H9 (cell line): Measurements from ENCODE around the gene UGT1A6. TPM values are rescaled to one million over a fixed set of nuclear protein-coding genes. Genes with fewer than 3 reads are reported as not detected.

Source experiments
- DNase-seq: peaks from one replicate; pipeline ENCODE4 v3.0.0-alpha.2; 2017
- H2AFZ ChIP-seq: one replicate; pipeline ENCODE4 v1.6.1; 2013; ENCODE audit warnings: mild to moderate bottlenecking, low read length, control low read depth, moderate library complexity
- H2AK5ac ChIP-seq: 2 replicates; pipeline ENCODE4 v1.6.1; 2013; ENCODE audit warnings: low read length, control low read depth, mixed read lengths; ENCODE audit not compliant: insufficient read length
- H2BK120ac ChIP-seq: one replicate; pipeline ENCODE4 v1.6.1; 2013; ENCODE audit warnings: low read depth, mild to moderate bottlenecking, low read length, control low read depth, inconsistent platforms; ENCODE audit not compliant: poor library complexity, severe bottlenecking
- H2BK12ac ChIP-seq: 2 replicates; pipeline ENCODE4 v1.6.1; 2013; ENCODE audit warnings: low read length, control low read depth, mixed read lengths, low read depth; ENCODE audit not compliant: insufficient read length
- H2BK15ac ChIP-seq: 2 replicates; pipeline ENCODE4 v1.6.1; 2013; ENCODE audit warnings: low read depth, low read length, control low read depth
- H2BK20ac ChIP-seq: one replicate; pipeline ENCODE4 v1.6.1; 2013; ENCODE audit warnings: low read depth, mild to moderate bottlenecking, low read length, control low read depth, inconsistent platforms; ENCODE audit not compliant: poor library complexity, severe bottlenecking
- H2BK5ac ChIP-seq: 2 replicates; pipeline ENCODE4 v1.6.1; 2013; ENCODE audit warnings: low read length, control low read depth, mixed read lengths; ENCODE audit not compliant: insufficient read length
- H3K14ac ChIP-seq: 2 replicates; pipeline ENCODE4 v1.6.1; 2013; ENCODE audit warnings: low read length, control low read depth; ENCODE audit not compliant: insufficient read depth
- H3K18ac ChIP-seq: 2 replicates; pipeline ENCODE4 v1.6.1; 2013; ENCODE audit warnings: low read depth, mild to moderate bottlenecking, mixed read lengths, low read length, control low read depth; ENCODE audit not compliant: insufficient read length
- H3K23ac ChIP-seq: 2 replicates; pipeline ENCODE4 v1.6.1; 2013; ENCODE audit warnings: low read length, control low read depth, mixed read lengths, low read depth; ENCODE audit not compliant: insufficient read length
- H3K23me2 ChIP-seq: 2 replicates; pipeline ENCODE4 v1.6.1; 2013; ENCODE audit warnings: low read depth, mild to moderate bottlenecking, mixed read lengths, low read length, control low read depth; ENCODE audit not compliant: insufficient read length, poor library complexity, severe bottlenecking
- H3K27ac ChIP-seq: 2 replicates; pipeline ENCODE4 v1.5.1; 2013; ENCODE audit warnings: low read length, control low read depth, mixed read lengths, low read depth; ENCODE audit not compliant: insufficient read length
- H3K27me3 ChIP-seq: 2 replicates; pipeline ENCODE4 v1.6.1; 2013; ENCODE audit warnings: low read length, control low read depth, inconsistent platforms; ENCODE audit not compliant: insufficient read depth
- H3K4ac ChIP-seq: 2 replicates; pipeline ENCODE4 v1.6.1; 2013; ENCODE audit warnings: low read depth, mild to moderate bottlenecking, control low read depth, inconsistent platforms, low read length, moderate library complexity
- H3K4me1 ChIP-seq: 2 replicates; pipeline ENCODE4 v1.6.1; 2013; ENCODE audit warnings: low read length, control low read depth, inconsistent platforms; ENCODE audit not compliant: insufficient read depth
- H3K4me2 ChIP-seq: 2 replicates; pipeline ENCODE4 v1.6.1; 2013; ENCODE audit warnings: low read length, control low read depth, mixed read lengths; ENCODE audit not compliant: insufficient read length, insufficient read depth
- H3K56ac ChIP-seq: 2 replicates; pipeline ENCODE4 v1.6.1; 2013; ENCODE audit warnings: low read depth, mild to moderate bottlenecking, mixed read lengths, low read length, control low read depth; ENCODE audit not compliant: insufficient read length
- H3K79me1 ChIP-seq: 2 replicates; pipeline ENCODE4 v1.6.1; 2013; ENCODE audit warnings: low read depth, mild to moderate bottlenecking, moderate library complexity, low read length, control low read depth, inconsistent platforms; ENCODE audit not compliant: insufficient read depth, poor library complexity, severe bottlenecking
- H3K79me2 ChIP-seq: 2 replicates; pipeline ENCODE4 v1.6.1; 2013; ENCODE audit warnings: low read length, control low read depth, inconsistent platforms; ENCODE audit not compliant: insufficient read depth
- H3K9ac ChIP-seq: 2 replicates; pipeline ENCODE4 v1.6.1; 2013; ENCODE audit warnings: low read length, control low read depth, mixed read lengths; ENCODE audit not compliant: insufficient read length; ENCODE audit errors: extremely low read depth
- H3K9me3 ChIP-seq: one replicate; pipeline ENCODE4 v1.6.1; 2013; ENCODE audit warnings: low read depth, low read length, inconsistent platforms; ENCODE audit not compliant: control insufficient read depth
- H3T11ph ChIP-seq: one replicate; pipeline ENCODE4 v1.6.1; 2013; ENCODE audit warnings: mild to moderate bottlenecking, low read length, control low read depth, inconsistent platforms
- H4K20me1 ChIP-seq: one replicate; pipeline ENCODE4 v1.6.1; 2013; ENCODE audit not compliant: control insufficient read depth, insufficient read length, insufficient read depth
- H4K5ac ChIP-seq: 2 replicates; pipeline ENCODE4 v1.6.1; 2013; ENCODE audit warnings: low read depth, mild to moderate bottlenecking, mixed read lengths, low read length, control low read depth; ENCODE audit not compliant: insufficient read length
- H4K8ac ChIP-seq: replicated peaks from 2 replicates; pipeline ENCODE4 v1.6.1; 2013; ENCODE audit warnings: low read length, control low read depth, mixed read lengths, low read depth; ENCODE audit not compliant: insufficient read length
- H4K91ac ChIP-seq: 2 replicates; pipeline ENCODE4 v1.6.1; 2013; ENCODE audit warnings: low read depth, mild to moderate bottlenecking, moderate library complexity, mixed read lengths, low read length, control low read depth; ENCODE audit not compliant: insufficient read length
- H3K27ac Mint-ChIP-seq, 3 experiments: 2 replicates in 2 of 3; 3 replicates in 1 of 3; pipeline ENCODE4 v1.8.0; 2020 to 2021; ENCODE audit warnings: mixed read lengths in 3 of 3, mild to moderate bottlenecking in 1 of 3, moderate library complexity in 1 of 3
- H3K27me3 Mint-ChIP-seq: 2 replicates; pipeline ENCODE4 v1.8.0; 2021; ENCODE audit warnings: low read depth, mild to moderate bottlenecking, moderate library complexity, mixed read lengths
- H3K36me3 Mint-ChIP-seq, 3 experiments: 2 replicates in 2 of 3; 3 replicates in 1 of 3; pipeline ENCODE4 v1.8.0; 2020 to 2021; ENCODE audit warnings: low read depth in 3 of 3, mixed read lengths in 3 of 3; ENCODE audit not compliant: insufficient read depth in 1 of 3
- H3K4me1 Mint-ChIP-seq, 2 experiments: 2 replicates each; pipeline ENCODE4 v1.8.0; 2020; ENCODE audit warnings: mixed read lengths in 2 of 2
- H3K4me3 Mint-ChIP-seq, 2 experiments: 2 replicates in 1 of 2; 3 replicates in 1 of 2; pipeline ENCODE4 v1.8.0; 2020 to 2021; ENCODE audit warnings: mild to moderate bottlenecking in 2 of 2, mixed read lengths in 2 of 2, moderate library complexity in 1 of 2
- H3K9me3 Mint-ChIP-seq, 2 experiments: 2 replicates in 1 of 2; 3 replicates in 1 of 2; pipeline ENCODE4 v1.8.0; 2020; ENCODE audit warnings: mild to moderate bottlenecking in 2 of 2, mixed read lengths in 2 of 2, moderate library complexity in 1 of 2
- WGBS: extraction: QIAGEN DNeasy Blood & Tissue Kit; methylation state at CpG from one replicate; pipeline ENCODE4 v1.1.7; 2013; ENCODE audit warnings: missing lambda C conversion rate, low lambda C conversion rate, mixed read lengths; ENCODE audit not compliant: insufficient read length; ENCODE audit errors: extremely low coverage; 5-methylcytosine and 5-hydroxymethylcytosine counted together
- total RNA-seq: library from RNA; stranded (reverse); gene quantifications from 2 replicates; pipeline ENCODE4 v1.2.1, GENCODE V29; 2021
- TF ChIP-seq, protein P1 (sequence below): fragments of 200-600 bp; sonication (generic); conservative IDR thresholded peaks from 3 replicates; pipeline ENCODE4 v1.8.0; 2021; ENCODE audit warnings: antibody characterized with exemption, mild to moderate bottlenecking

The UGT1A6 gene
- total RNA-seq, 1 experiment from 2014 or later: not detected

- Histone ChIP-seq H4K20me1 (no peaks in the 10 kb centered on the region), H3K9me3 (no peaks in the 10 kb centered on the region), H3K9ac (no peak overlapping the region), H3K79me1 (no peaks in the 10 kb centered on the region), H3K23me2 (no peaks in the 10 kb centered on the region), H4K5ac (no peak overlapping the region), H2AK5ac (no peak overlapping the region), H3K18ac (no peak overlapping the region), H3K4ac (no peak overlapping the region), H2BK15ac (no peak overlapping the region), H2BK12ac (no peak overlapping the region), H2BK20ac (no peak overlapping the region), H3K4me2 (no peak overlapping the region), H3K27me3 (no peaks in the 10 kb centered on the region), H3T11ph (no peak overlapping the region), H3K4me1 (no peaks in the 10 kb centered on the region), H3K27ac (no peak overlapping the region), H2BK120ac (no peak overlapping the region), H2BK5ac (no peak overlapping the region), H3K23ac (no peak overlapping the region), H4K8ac (no peak overlapping the region), H4K91ac (no peak overlapping the region), H3K79me2 (no peaks in the 10 kb centered on the region), H3K56ac (no peak overlapping the region), H3K14ac (no peak overlapping the region), H2AFZ (no peak overlapping the region)
- Mint-ChIP-seq H3K4me1 (no peaks in the 10 kb centered on the region), H3K9me3 (peaks cover 2 to 3% of the 10 kb centered on the region in 2 experiments; a peak in 4 of 5 replicates), H3K27ac (no peak overlapping the region), H3K27me3 (peaks cover 9% of the 10 kb centered on the region), H3K36me3 (no peaks in the 10 kb centered on the region), H3K4me3 (no peak overlapping the region)
- no peak for DNase-seq
- TF ChIP-seq, protein P1, sequence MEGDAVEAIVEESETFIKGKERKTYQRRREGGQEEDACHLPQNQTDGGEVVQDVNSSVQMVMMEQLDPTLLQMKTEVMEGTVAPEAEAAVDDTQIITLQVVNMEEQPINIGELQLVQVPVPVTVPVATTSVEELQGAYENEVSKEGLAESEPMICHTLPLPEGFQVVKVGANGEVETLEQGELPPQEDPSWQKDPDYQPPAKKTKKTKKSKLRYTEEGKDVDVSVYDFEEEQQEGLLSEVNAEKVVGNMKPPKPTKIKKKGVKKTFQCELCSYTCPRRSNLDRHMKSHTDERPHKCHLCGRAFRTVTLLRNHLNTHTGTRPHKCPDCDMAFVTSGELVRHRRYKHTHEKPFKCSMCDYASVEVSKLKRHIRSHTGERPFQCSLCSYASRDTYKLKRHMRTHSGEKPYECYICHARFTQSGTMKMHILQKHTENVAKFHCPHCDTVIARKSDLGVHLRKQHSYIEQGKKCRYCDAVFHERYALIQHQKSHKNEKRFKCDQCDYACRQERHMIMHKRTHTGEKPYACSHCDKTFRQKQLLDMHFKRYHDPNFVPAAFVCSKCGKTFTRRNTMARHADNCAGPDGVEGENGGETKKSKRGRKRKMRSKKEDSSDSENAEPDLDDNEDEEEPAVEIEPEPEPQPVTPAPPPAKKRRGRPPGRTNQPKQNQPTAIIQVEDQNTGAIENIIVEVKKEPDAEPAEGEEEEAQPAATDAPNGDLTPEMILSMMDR: no peak
- no CpG with 5 or more reads among the region's 2 CpGs for WGBS
Measured at GRCh38 chr2:233758849-233759248, 66.2 kb downstream of the UGT1A6 start.
